T-helper 1 cell treated with Interleukin-12 subunit alpha and Interleukin-12 subunit beta and Interleukin-4 antibody, amounts not matched to agents 30 μg/mL and 1 μg/mL, for 36 hours (primary cell): ENCODE measurements around the gene HEXA.

Experiments
- H3K27ac Mint-ChIP-seq: one replicate; pipeline ENCODE4 v1.8.0; 2021; ENCODE audit warnings: mild to moderate bottlenecking, mixed read lengths
- H3K27me3 Mint-ChIP-seq: one replicate; pipeline ENCODE4 v1.8.0; 2021; ENCODE audit warnings: low read depth, mixed read lengths
- H3K36me3 Mint-ChIP-seq: one replicate; pipeline ENCODE4 v1.8.0; 2021; ENCODE audit warnings: low read depth, mixed read lengths
- H3K4me1 Mint-ChIP-seq: one replicate; pipeline ENCODE4 v1.8.0; 2021; ENCODE audit warnings: low read depth, mixed read lengths
- H3K4me3 Mint-ChIP-seq: one replicate; pipeline ENCODE4 v1.8.0; 2021; ENCODE audit warnings: mild to moderate bottlenecking, moderate library complexity, mixed read lengths
- H3K9me3 Mint-ChIP-seq: one replicate; pipeline ENCODE4 v1.8.0; 2021; ENCODE audit warnings: mixed read lengths

The HEXA gene

GRCh38 chr15:72358121-72358520 is 17.7 kb downstream of the HEXA start:
- Mint-ChIP-seq H3K36me3 (peaks cover 7% of the 10 kb centered on the region), H3K4me1 (peaks cover 10% of the 10 kb centered on the region), H3K27me3 (no peaks in the 10 kb centered on the region), H3K27ac (no peak overlapping the region), H3K9me3 (no peaks in the 10 kb centered on the region), H3K4me3 (no peak overlapping the region)

GRCh38 chr15:72354496-72354895 is 21.3 kb downstream of the HEXA start:
- H3K4me3 Mint-ChIP-seq, result no peak overlapping the region

GRCh38 chr15:72353266-72353665 is 22.5 kb downstream of the HEXA start:
- Mint-ChIP-seq H3K9me3 (no peaks in the 10 kb centered on the region), H3K4me3 (no peak overlapping the region), H3K36me3 (peaks cover 18% of the 10 kb centered on the region), H3K27me3 (no peaks in the 10 kb centered on the region), H3K27ac (no peak overlapping the region), H3K4me1 (peaks cover 10% of the 10 kb centered on the region)

More at GRCh38 chr15:72354496-72354895, 21.3 kb downstream of the HEXA start:
- Mint-ChIP-seq H3K27me3 (no peaks in the 10 kb centered on the region), H3K36me3 (peaks cover 12% of the 10 kb centered on the region), H3K9me3 (no peaks in the 10 kb centered on the region), H3K4me1 (peaks cover 11% of the 10 kb centered on the region), H3K27ac (no peak overlapping the region)

- H3K4me1 Mint-ChIP-seq, result peaks cover 1% of the 10 kb centered on the region
- no peaks in the 10 kb centered on the region for H3K9me3 Mint-ChIP-seq
- no peak overlapping the region for H3K27ac Mint-ChIP-seq
- H3K36me3 Mint-ChIP-seq, result peaks cover 22% of the 10 kb centered on the region
- no peaks in the 10 kb centered on the region for H3K27me3 Mint-ChIP-seq
- no peak overlapping the region for H3K4me3 Mint-ChIP-seq
Measured at GRCh38 chr15:72345806-72346205, 30.0 kb downstream of the HEXA start.

- Mint-ChIP-seq H3K4me3 (no peak overlapping the region), H3K36me3 (peaks cover 19% of the 10 kb centered on the region), H3K27ac (no peak overlapping the region), H3K9me3 (no peaks in the 10 kb centered on the region), H3K4me1 (peaks cover 1% of the 10 kb centered on the region), H3K27me3 (no peaks in the 10 kb centered on the region)
Measured at GRCh38 chr15:72345280-72345679, 30.5 kb downstream of the HEXA start.

GRCh38 chr15:72344602-72345001 is 31.2 kb downstream of the HEXA start:
- no peak overlapping the region for H3K27ac Mint-ChIP-seq
- no peaks in the 10 kb centered on the region for H3K27me3 Mint-ChIP-seq
- peaks cover 1% of the 10 kb centered on the region for H3K4me1 Mint-ChIP-seq
- peaks cover 19% of the 10 kb centered on the region for H3K36me3 Mint-ChIP-seq
- H3K9me3 Mint-ChIP-seq, result no peaks in the 10 kb centered on the region
- H3K4me3 Mint-ChIP-seq, result no peak overlapping the region

- no peaks in the 10 kb centered on the region for H3K9me3 Mint-ChIP-seq
- peaks cover 13% of the 10 kb centered on the region for H3K36me3 Mint-ChIP-seq
- H3K4me3 Mint-ChIP-seq, result no peak overlapping the region
- H3K27ac Mint-ChIP-seq, result no peak overlapping the region
- H3K27me3 Mint-ChIP-seq, result no peaks in the 10 kb centered on the region
- H3K4me1 Mint-ChIP-seq, result no peaks in the 10 kb centered on the region
Measured at GRCh38 chr15:72342385-72342784, 33.4 kb downstream of the HEXA start.

- no peak overlapping the region for H3K27ac Mint-ChIP-seq
- no peaks in the 10 kb centered on the region for H3K4me1 Mint-ChIP-seq
- no peaks in the 10 kb centered on the region for H3K9me3 Mint-ChIP-seq
- H3K36me3 Mint-ChIP-seq, result peaks cover 10% of the 10 kb centered on the region
- H3K4me3 Mint-ChIP-seq, result no peak overlapping the region
- H3K27me3 Mint-ChIP-seq, result no peaks in the 10 kb centered on the region
Measured at GRCh38 chr15:72341361-72341760, 34.5 kb downstream of the HEXA start.

- Mint-ChIP-seq H3K9me3 (no peaks in the 10 kb centered on the region), H3K27ac (no peak overlapping the region), H3K27me3 (no peaks in the 10 kb centered on the region), H3K36me3 (peaks cover 5% of the 10 kb centered on the region), H3K4me1 (no peaks in the 10 kb centered on the region), H3K4me3 (no peak overlapping the region)
Measured at GRCh38 chr15:72340366-72340765, 35.4 kb downstream of the HEXA start.

- H3K27me3 Mint-ChIP-seq, result no peaks in the 10 kb centered on the region
- H3K36me3 Mint-ChIP-seq, result peaks cover 3% of the 10 kb centered on the region
- no peak overlapping the region for H3K27ac Mint-ChIP-seq
- H3K4me1 Mint-ChIP-seq, result no peaks in the 10 kb centered on the region
- H3K9me3 Mint-ChIP-seq, result no peaks in the 10 kb centered on the region
- no peak overlapping the region for H3K4me3 Mint-ChIP-seq
Measured at GRCh38 chr15:72339777-72340177, 36.0 kb downstream of the HEXA start.

- H3K36me3 Mint-ChIP-seq, result peaks cover 3% of the 10 kb centered on the region
- H3K27ac Mint-ChIP-seq, result no peak overlapping the region
- H3K4me1 Mint-ChIP-seq, result no peaks in the 10 kb centered on the region
- no peak overlapping the region for H3K4me3 Mint-ChIP-seq
- no peaks in the 10 kb centered on the region for H3K27me3 Mint-ChIP-seq
- H3K9me3 Mint-ChIP-seq, result no peaks in the 10 kb centered on the region
Measured at GRCh38 chr15:72338617-72339321, 37.0 kb downstream of the HEXA start.

GRCh38 chr15:72338148-72338547 is 37.7 kb downstream of the HEXA start:
- Mint-ChIP-seq H3K36me3 (peaks cover 3% of the 10 kb centered on the region), H3K9me3 (no peaks in the 10 kb centered on the region), H3K4me1 (no peaks in the 10 kb centered on the region), H3K27me3 (no peaks in the 10 kb centered on the region), H3K4me3 (no peak overlapping the region), H3K27ac (no peak overlapping the region)

GRCh38 chr15:72334842-72335241 is 41.0 kb downstream of the HEXA start:
- H3K27me3 Mint-ChIP-seq, result no peaks in the 10 kb centered on the region
- no peaks in the 10 kb centered on the region for H3K4me1 Mint-ChIP-seq
- H3K9me3 Mint-ChIP-seq, result no peaks in the 10 kb centered on the region
- no peak overlapping the region for H3K4me3 Mint-ChIP-seq
- H3K36me3 Mint-ChIP-seq, result peaks cover 3% of the 10 kb centered on the region
- H3K27ac Mint-ChIP-seq, result no peak overlapping the region

- Mint-ChIP-seq H3K9me3 (no peaks in the 10 kb centered on the region), H3K27ac (no peak overlapping the region), H3K4me3 (no peak overlapping the region), H3K4me1 (no peaks in the 10 kb centered on the region), H3K36me3 (peaks cover 3% of the 10 kb centered on the region), H3K27me3 (no peaks in the 10 kb centered on the region)
Measured at GRCh38 chr15:72331021-72331420, 44.8 kb downstream of the HEXA start.

GRCh38 chr15:72323752-72324151 is 52.1 kb downstream of the HEXA start:
- Mint-ChIP-seq H3K27ac (no peak overlapping the region), H3K4me3 (no peak overlapping the region), H3K27me3 (peaks cover 16% of the 10 kb centered on the region), H3K36me3 (peaks cover 8% of the 10 kb centered on the region), H3K4me1 (peaks cover 12% of the 10 kb centered on the region), H3K9me3 (no peaks in the 10 kb centered on the region)
